Measurements from ENCODE around the gene DBNDD2.

The DBNDD2 gene

DNA sequence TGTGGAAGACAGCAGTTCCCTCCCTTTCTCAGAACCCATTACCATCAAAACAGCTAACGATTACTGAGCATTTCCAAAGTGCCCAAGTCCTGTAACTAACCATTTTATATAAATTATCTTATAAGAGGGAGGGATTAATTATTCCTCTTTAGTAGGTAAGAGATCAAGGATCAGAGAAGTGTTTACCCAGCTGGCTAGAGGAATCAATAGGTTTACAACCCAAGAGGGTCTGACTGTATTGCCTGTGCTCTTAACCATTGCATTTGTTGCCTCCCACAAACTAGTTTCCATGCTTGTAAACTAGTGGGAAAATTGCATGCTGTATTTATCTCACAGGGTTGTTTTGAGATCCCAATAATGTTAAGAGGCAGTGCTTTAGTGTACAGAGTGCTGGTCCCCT is 3.7 kb upstream of the DBNDD2 start:
- H3K14ac ChIP-seq (ENCODE audit: low read length) = no peak overlapping the region
- H3K9ac ChIP-seq (ENCODE audit: low read length) = no peak overlapping the region
- no peak overlapping the region for H4K91ac ChIP-seq (ENCODE audit: low read depth, low read length)
- H3K9me3 ChIP-seq (ENCODE audit: insufficient read depth, low read depth, low read length) = peaks cover 6% of the 10 kb centered on the region
- H3K18ac ChIP-seq (ENCODE audit: low read length) = no peak overlapping the region
- no peak overlapping the region for H2BK120ac ChIP-seq (ENCODE audit: insufficient read depth, low read length, poor library complexity)
- H3K36me3 ChIP-seq (ENCODE audit: control insufficient read depth in 1 of 2, insufficient read depth in 2 of 2, low read length in 2 of 2) = peaks cover 0 to 2% of the 10 kb centered on the region in 2 experiments
- no CpG with 5 or more reads among the region's 1 CpG for WGBS (ENCODE audit: extremely low coverage, insufficient coverage, insufficient read length)
- H3K23ac ChIP-seq (ENCODE audit: low read length) = no peak overlapping the region
- H3K79me2 ChIP-seq (ENCODE audit: control insufficient read depth, insufficient read depth, low read length, poor library complexity) = peaks cover 9% of the 10 kb centered on the region
- no peak overlapping the region for H2BK5ac ChIP-seq (ENCODE audit: low read depth, low read length, poor library complexity)
- H3K4me3 ChIP-seq (ENCODE audit: low read depth, low read length) = no peak overlapping the region
- H4K12ac ChIP-seq (ENCODE audit: low read depth, low read length) = no peak overlapping the region
- no peak overlapping the region for H2BK12ac ChIP-seq (ENCODE audit: low read length)
- H3K79me1 ChIP-seq (ENCODE audit: low read length) = peaks cover 6% of the 10 kb centered on the region
- H2AK5ac ChIP-seq (ENCODE audit: low read length) = no peak overlapping the region
- H3K27me3 ChIP-seq (ENCODE audit: insufficient read depth, low read length) = peaks cover 7% of the 10 kb centered on the region
- H3K4me1 ChIP-seq (ENCODE audit: control insufficient read depth in 1 of 2, insufficient read depth in 2 of 2, low read length in 2 of 2) = peaks cover 6 to 15% of the 10 kb centered on the region in 2 experiments
- DNase-seq = no peak
- H3K27ac ChIP-seq (ENCODE audit: low read depth, low read length) = no peak overlapping the region
- no peak overlapping the region for H4K8ac ChIP-seq (ENCODE audit: low read depth, low read length)
- no peak overlapping the region for H3K4ac ChIP-seq (ENCODE audit: low read depth, low read length)
- no peak overlapping the region for H3K4me2 ChIP-seq (ENCODE audit: low read length)
- H2AFZ ChIP-seq (ENCODE audit: insufficient read depth, low read length, poor library complexity) = no peak overlapping the region

DNA sequence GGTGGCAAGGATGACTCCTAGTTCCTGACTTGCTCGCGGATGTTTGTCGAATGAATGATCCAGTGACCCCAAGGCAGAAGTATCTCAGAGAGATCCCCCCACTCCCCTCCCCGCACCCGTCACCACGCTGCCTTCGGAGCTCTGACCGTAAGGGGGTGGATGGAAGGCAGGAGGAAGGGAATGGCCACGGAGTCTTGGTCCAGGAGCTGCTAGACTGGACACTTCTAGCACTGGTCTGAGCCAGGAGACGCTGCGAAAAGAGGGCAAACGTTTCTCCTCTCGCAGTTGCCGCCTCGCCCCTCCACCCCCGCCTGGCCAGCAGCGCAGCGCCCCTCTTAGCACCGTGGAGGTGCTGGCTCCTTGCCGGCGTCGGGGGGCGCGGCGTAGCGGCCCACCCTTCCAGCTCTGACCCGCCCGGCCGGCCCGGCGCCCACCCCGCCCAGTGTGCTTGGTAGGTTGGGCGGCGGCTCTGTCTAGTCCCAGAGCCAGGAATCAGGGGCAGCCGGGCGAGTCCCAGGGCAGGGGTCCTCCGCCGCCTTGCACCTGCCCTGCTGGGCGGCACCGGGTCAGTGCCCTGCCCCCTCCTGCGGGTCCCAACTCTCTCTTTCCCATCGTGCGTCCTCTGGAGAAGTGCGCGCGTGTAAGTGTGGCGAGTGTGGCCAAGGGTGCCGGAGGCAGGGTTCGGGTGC is 2.4 kb upstream of the DBNDD2 start:
- Histone ChIP-seq H2AK5ac (ENCODE audit: low read length) (no peak overlapping the region), H2AFZ (ENCODE audit: insufficient read depth, low read length, poor library complexity) (peak overlapping the region; percentile 4), H4K91ac (ENCODE audit: low read depth, low read length) (no peak overlapping the region), H2BK120ac (ENCODE audit: insufficient read depth, low read length, poor library complexity) (no peak overlapping the region), H4K12ac (ENCODE audit: low read depth, low read length) (peak overlapping the region; percentile 67), H3K4me2 (ENCODE audit: low read length) (peak overlapping the region; percentile 99), H3K9ac (ENCODE audit: low read length) (no peak overlapping the region), H3K27me3 (ENCODE audit: insufficient read depth, low read length) (peaks cover 7% of the 10 kb centered on the region), H3K79me2 (ENCODE audit: control insufficient read depth, insufficient read depth, low read length, poor library complexity) (peaks cover 9% of the 10 kb centered on the region), H2BK12ac (ENCODE audit: low read length) (no peak overlapping the region), H3K18ac (ENCODE audit: low read length) (peak overlapping the region; percentile 49), H3K9me3 (ENCODE audit: insufficient read depth, low read depth, low read length) (peaks cover 2% of the 10 kb centered on the region), H3K23ac (ENCODE audit: low read length) (no peak overlapping the region), H3K4ac (ENCODE audit: low read depth, low read length) (no peak overlapping the region), H3K4me3 (ENCODE audit: low read depth, low read length) (peak overlapping the region; percentile 76), H3K79me1 (ENCODE audit: low read length) (peaks cover 6% of the 10 kb centered on the region), H2BK5ac (ENCODE audit: low read depth, low read length, poor library complexity) (no peak overlapping the region), H3K14ac (ENCODE audit: low read length) (peak overlapping the region; percentile 38), H3K36me3 (ENCODE audit: control insufficient read depth in 1 of 2, insufficient read depth in 2 of 2, low read length in 2 of 2) (peaks cover 4 to 5% of the 10 kb centered on the region in 2 experiments), H3K27ac (ENCODE audit: low read depth, low read length) (no peak overlapping the region), H3K4me1 (ENCODE audit: control insufficient read depth in 1 of 2, insufficient read depth in 2 of 2, low read length in 2 of 2) (peaks cover 6 to 15% of the 10 kb centered on the region in 2 experiments), H4K8ac (ENCODE audit: low read depth, low read length) (peak overlapping the region; percentile 28)
- DNase-seq = no peak
- no CpG with 5 or more reads among the region's 49 CpGs for WGBS (ENCODE audit: extremely low coverage, insufficient coverage, insufficient read length)

DNA sequence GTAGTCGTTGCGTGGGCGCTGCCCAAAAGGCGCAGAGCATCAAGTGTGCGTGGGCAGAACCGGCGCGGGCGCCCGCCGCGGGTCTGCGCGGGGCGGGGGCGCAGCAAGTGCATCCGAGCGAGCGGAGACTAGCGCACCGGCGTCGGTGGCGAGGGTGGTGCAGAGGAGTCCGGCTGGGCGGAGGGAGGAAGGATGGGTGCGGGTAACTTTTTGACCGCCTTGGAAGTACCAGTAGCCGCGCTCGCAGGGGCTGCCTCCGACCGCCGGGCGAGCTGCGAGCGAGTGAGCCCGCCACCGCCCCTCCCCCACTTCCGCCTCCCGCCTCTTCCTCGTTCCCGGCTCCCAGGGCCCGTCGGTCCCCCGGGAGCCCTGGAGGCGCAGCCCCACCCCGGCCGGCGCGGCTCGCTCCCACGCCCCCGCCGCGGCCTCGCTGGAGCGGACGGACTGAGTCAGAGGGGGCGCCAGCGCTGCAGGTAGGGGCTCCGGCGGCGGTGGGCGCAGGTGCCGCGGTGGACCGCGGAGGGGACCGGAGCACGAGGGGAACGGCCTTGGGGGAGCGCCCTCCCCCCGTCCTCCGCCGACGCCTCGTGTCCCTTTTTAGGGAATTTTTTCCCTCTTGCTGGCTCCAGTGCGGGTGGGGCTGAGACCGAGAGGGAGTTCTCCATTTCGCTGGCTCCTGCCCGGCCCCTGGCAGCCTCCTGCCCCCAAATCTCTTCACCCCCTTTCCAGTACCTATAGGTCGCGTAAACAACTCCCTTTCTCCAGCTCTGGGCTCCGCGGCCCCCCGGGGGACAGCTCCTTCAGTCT is 1.6 kb upstream of the DBNDD2 start:
- no peak overlapping the region for H2AK5ac ChIP-seq (ENCODE audit: low read length)
- no peak overlapping the region for H3K27ac ChIP-seq (ENCODE audit: low read depth, low read length)
- H3K4me2 ChIP-seq (ENCODE audit: low read length) = peak overlapping the region; percentile 99
- H3K18ac ChIP-seq (ENCODE audit: low read length) = peak overlapping the region; percentile 72
- peaks cover 9% of the 10 kb centered on the region for H3K79me2 ChIP-seq (ENCODE audit: control insufficient read depth, insufficient read depth, low read length, poor library complexity)
- H3K4me1 ChIP-seq (ENCODE audit: control insufficient read depth in 1 of 2, insufficient read depth in 2 of 2, low read length in 2 of 2) = peaks cover 6 to 15% of the 10 kb centered on the region in 2 experiments
- peak overlapping the region; percentile 38 for H3K14ac ChIP-seq (ENCODE audit: low read length)
- peaks cover 4 to 5% of the 10 kb centered on the region in 2 experiments for H3K36me3 ChIP-seq (ENCODE audit: control insufficient read depth in 1 of 2, insufficient read depth in 2 of 2, low read length in 2 of 2)
- H3K4me3 ChIP-seq (ENCODE audit: low read depth, low read length) = peak overlapping the region; percentile 76
- H3K27me3 ChIP-seq (ENCODE audit: insufficient read depth, low read length) = peaks cover 7% of the 10 kb centered on the region
- H2AFZ ChIP-seq (ENCODE audit: insufficient read depth, low read length, poor library complexity) = peak overlapping the region; percentile 75
- H3K9me3 ChIP-seq (ENCODE audit: insufficient read depth, low read depth, low read length) = no peaks in the 10 kb centered on the region
- peak overlapping the region; percentile 67 for H4K12ac ChIP-seq (ENCODE audit: low read depth, low read length)
- DNase-seq = peak in 1 of 2 donors; percentile 22
- peak overlapping the region; percentile 79 for H4K91ac ChIP-seq (ENCODE audit: low read depth, low read length)
- peaks cover 6% of the 10 kb centered on the region for H3K79me1 ChIP-seq (ENCODE audit: low read length)
- H3K4ac ChIP-seq (ENCODE audit: low read depth, low read length) = peak overlapping the region; percentile 39
- H2BK5ac ChIP-seq (ENCODE audit: low read depth, low read length, poor library complexity) = no peak overlapping the region
- H2BK120ac ChIP-seq (ENCODE audit: insufficient read depth, low read length, poor library complexity) = peak overlapping the region; percentile 18
- WGBS (ENCODE audit: extremely low coverage, insufficient coverage, insufficient read length) = no CpG with 5 or more reads among the region's 87 CpGs
- peak overlapping the region; percentile 48 for H4K8ac ChIP-seq (ENCODE audit: low read depth, low read length)
- H3K23ac ChIP-seq (ENCODE audit: low read length) = no peak overlapping the region
- peak overlapping the region; percentile 64 for H3K9ac ChIP-seq (ENCODE audit: low read length)
- peak overlapping the region; percentile 23 for H2BK12ac ChIP-seq (ENCODE audit: low read length)

GRCh38 chr20:45407067-45407745 is 883 bp upstream of the DBNDD2 start:
- H3K18ac ChIP-seq (ENCODE audit: low read length) = no peak overlapping the region
- no CpG with 5 or more reads among the region's 30 CpGs for WGBS (ENCODE audit: extremely low coverage, insufficient coverage, insufficient read length)
- H4K91ac ChIP-seq (ENCODE audit: low read depth, low read length) = peak overlapping the region; percentile 79
- H4K12ac ChIP-seq (ENCODE audit: low read depth, low read length) = peak overlapping the region; percentile 63
- peak overlapping the region; percentile 64 for H3K9ac ChIP-seq (ENCODE audit: low read length)
- H3K4ac ChIP-seq (ENCODE audit: low read depth, low read length) = no peak overlapping the region
- H2AFZ ChIP-seq (ENCODE audit: insufficient read depth, low read length, poor library complexity) = peak overlapping the region; percentile 75
- no peak overlapping the region for H3K27ac ChIP-seq (ENCODE audit: low read depth, low read length)
- H3K4me1 ChIP-seq (ENCODE audit: control insufficient read depth in 1 of 2, insufficient read depth in 2 of 2, low read length in 2 of 2) = peaks cover 6 to 15% of the 10 kb centered on the region in 2 experiments
- H2BK120ac ChIP-seq (ENCODE audit: insufficient read depth, low read length, poor library complexity) = no peak overlapping the region
- H3K79me2 ChIP-seq (ENCODE audit: control insufficient read depth, insufficient read depth, low read length, poor library complexity) = peaks cover 9% of the 10 kb centered on the region
- no peak for DNase-seq
- H3K27me3 ChIP-seq (ENCODE audit: insufficient read depth, low read length) = peaks cover 7% of the 10 kb centered on the region
- peak overlapping the region; percentile 24 for H3K14ac ChIP-seq (ENCODE audit: low read length)
- no peak overlapping the region for H2BK5ac ChIP-seq (ENCODE audit: low read depth, low read length, poor library complexity)
- H3K36me3 ChIP-seq (ENCODE audit: control insufficient read depth in 1 of 2, insufficient read depth in 2 of 2, low read length in 2 of 2) = peaks cover 4 to 5% of the 10 kb centered on the region in 2 experiments
- H2AK5ac ChIP-seq (ENCODE audit: low read length) = no peak overlapping the region
- no peaks in the 10 kb centered on the region for H3K9me3 ChIP-seq (ENCODE audit: insufficient read depth, low read depth, low read length)
- peak overlapping the region; percentile 99 for H3K4me2 ChIP-seq (ENCODE audit: low read length)
- no peak overlapping the region for H3K23ac ChIP-seq (ENCODE audit: low read length)
- peak overlapping the region; percentile 76 for H3K4me3 ChIP-seq (ENCODE audit: low read depth, low read length)
- peaks cover 6% of the 10 kb centered on the region for H3K79me1 ChIP-seq (ENCODE audit: low read length)
- H2BK12ac ChIP-seq (ENCODE audit: low read length) = no peak overlapping the region
- H4K8ac ChIP-seq (ENCODE audit: low read depth, low read length) = no peak overlapping the region

Data from trophoblast cell (in vitro differentiated cells and primary cell).